HCT116 (cell line): ENCODE data around the gene IFRD1. TPM values are rescaled to one million over a fixed set of nuclear protein-coding genes. Genes with fewer than 3 reads are reported as not detected.

Experiments
- ATAC-seq: fragments of 200-7000 bp; cut with Tn5 transposase; 2 replicates; pipeline ENCODE4 v1.9.1; 2020; ENCODE audit warnings: mild to moderate bottlenecking, moderate library complexity
- BruUV-seq: library from RNA; stranded (reverse); fragments of 400-500 nt; replicated peaks from 2 replicates; lab custom pipeline; 2021; lab: Mats Ljungman, UMichigan
- CTCF ChIA-PET: fragments of 300-600 bp; sonication (Branson Sonifier 250); formaldehyde crosslinking; loops from one replicate; lab custom pipeline; 2021; ENCODE audit warnings: antibody characterized with exemption; lab: Charles Lee
- POLR2A ChIA-PET: fragments of 300-600, 350-600 bp; sonication (Branson Sonifier 250); formaldehyde crosslinking; loops from one replicate; lab custom pipeline; 2021; ENCODE audit warnings: antibody characterized with exemption; lab: Charles Lee
- RAD21 ChIA-PET, 2 experiments: fragments of 300-600 bp; sonication (Branson Sonifier 250); formaldehyde crosslinking; loops; one replicate each; lab custom pipeline; 2023; ENCODE audit warnings: low total read pairs in 2 of 2; ENCODE audit not compliant: uncharacterized antibody in 2 of 2, unreplicated experiment in 2 of 2, low non-redundant PET in 1 of 2; lab: Charles Lee
- DNase-seq: peaks from one replicate; pipeline ENCODE4 v3.0.0-alpha.2; 2010; ENCODE audit warnings: low read depth, low spot score
- H2AFZ ChIP-seq: fragments of 200-600 bp; shearing (Covaris generic), sonication (generic); 2 replicates; pipeline ENCODE4 v1.6.1; 2017; ENCODE audit warnings: low read depth, mixed run types, mixed read lengths, antibody characterized with exemption, low read length; ENCODE audit not compliant: poor library complexity, severe bottlenecking
- H3K27ac ChIP-seq: 2 replicates; pipeline ENCODE4 v1.5.1; 2012; ENCODE audit warnings: low read depth, low read length
- H3K27me3 ChIP-seq: fragments of 200-600 bp; sonication (generic); 2 replicates; pipeline ENCODE4 v1.6.1; 2016; ENCODE audit warnings: mixed run types, low read length, mixed read lengths; ENCODE audit not compliant: insufficient read depth
- H3K36me3 ChIP-seq, 2 experiments: fragments of 200-500 bp in 1 of 2; fragments of 200-600 bp in 1 of 2; sonication (Bioruptor generic) in 1 of 2; sonication (generic) in 1 of 2; 2 replicates each; pipeline versions ENCODE4 v1.5.1 to v1.6.1; 2014 to 2016; ENCODE audit warnings: low read length in 2 of 2, inconsistent platforms in 1 of 2, mixed read lengths in 1 of 2, mixed run types in 1 of 2; ENCODE audit not compliant: insufficient read depth in 2 of 2, control insufficient read depth in 1 of 2
- H3K4me1 ChIP-seq, 2 experiments: fragments of 200-600 bp in 1 of 2; sonication (generic) in 1 of 2; 2 replicates each; pipeline versions ENCODE4 v1.5.1 to v1.6.1; 2012 to 2017; ENCODE audit warnings: low read length in 2 of 2, inconsistent platforms in 1 of 2, mild to moderate bottlenecking in 1 of 2, mixed read lengths in 1 of 2, mixed run types in 1 of 2, moderate library complexity in 1 of 2; ENCODE audit not compliant: insufficient read depth in 2 of 2, control insufficient read depth in 1 of 2
- H3K4me2 ChIP-seq: fragments of 200-600 bp; sonication (generic); 2 replicates; pipeline ENCODE4 v1.6.1; 2017; ENCODE audit warnings: mixed run types, low read length, mixed read lengths
- H3K4me3 ChIP-seq, 2 experiments: fragments of 200-600 bp in 1 of 2; sonication (generic) in 1 of 2; replicated peaks in 1 of 2; 2 replicates each; pipeline ENCODE4 v1.5.1; 2011 to 2016; ENCODE audit warnings: low read length in 2 of 2, control low read depth in 1 of 2, low read depth in 1 of 2, mild to moderate bottlenecking in 1 of 2, mixed read lengths in 1 of 2, mixed run types in 1 of 2
- H3K79me2 ChIP-seq: fragments of 200-600 bp; sonication (generic); 2 replicates; pipeline ENCODE4 v1.6.1; 2017; ENCODE audit warnings: mild to moderate bottlenecking, mixed run types, low read length, moderate library complexity, mixed read lengths; ENCODE audit not compliant: insufficient read depth
- H3K9ac ChIP-seq: fragments of 200-600 bp; sonication (generic); 2 replicates; pipeline ENCODE4 v1.6.1; 2016; ENCODE audit warnings: low read length, mixed read lengths
- H3K9me2 ChIP-seq: fragments of 200-600 bp; sonication (generic), shearing (Covaris generic); 2 replicates; pipeline ENCODE4 v1.6.1; 2017; ENCODE audit warnings: mixed run types, mild to moderate bottlenecking, moderate library complexity; ENCODE audit not compliant: insufficient read depth
- H3K9me3 ChIP-seq, 2 experiments: fragments of 200-500 bp in 1 of 2; fragments of 200-600 bp in 1 of 2; sonication (Bioruptor generic) in 1 of 2; sonication (generic) in 1 of 2; 2 replicates each; pipeline ENCODE4 v1.6.1; 2014 to 2017; ENCODE audit warnings: low read length in 2 of 2, mixed read lengths in 2 of 2, inconsistent platforms in 1 of 2, low read depth in 1 of 2, mild to moderate bottlenecking in 1 of 2, mixed run types in 1 of 2, moderate library complexity in 1 of 2; ENCODE audit not compliant: control insufficient read depth in 1 of 2, insufficient read depth in 1 of 2
- H4K20me1 ChIP-seq: fragments of 200-600 bp; sonication (generic), shearing (Covaris generic); 2 replicates; pipeline ENCODE4 v1.6.1; 2017; ENCODE audit warnings: mixed run types, mild to moderate bottlenecking, moderate library complexity; ENCODE audit not compliant: insufficient read depth
- CBX3 ChIP-seq: IDR thresholded peaks from 2 replicates; pipeline ENCODE4 v1.6.1; 2012; ENCODE audit warnings: low read depth
- EZH2phosphoT487 ChIP-seq: fragments of 200-600 bp; IDR thresholded peaks from 2 replicates; pipeline ENCODE4 v1.6.1; 2018; ENCODE audit warnings: antibody characterized with exemption, borderline replicate concordance
- JUND ChIP-seq: IDR thresholded peaks from 2 replicates; pipeline ENCODE4 v1.6.1; 2012
- RAD21 ChIP-seq: IDR thresholded peaks from 2 replicates; pipeline ENCODE4 v1.6.1; 2012; ENCODE audit warnings: low read depth, mild to moderate bottlenecking
- SIN3A ChIP-seq: IDR thresholded peaks from 2 replicates; pipeline ENCODE4 v1.6.1; 2012; ENCODE audit warnings: low read depth
- YY1 ChIP-seq: IDR thresholded peaks from 2 replicates; pipeline ENCODE4 v1.6.1; 2011; ENCODE audit warnings: low read length, low read depth, moderate library complexity, mild to moderate bottlenecking; ENCODE audit not compliant: insufficient replicate concordance; ENCODE audit errors: extremely low read depth
- ZFX ChIP-seq: fragments of 450-650 bp; IDR thresholded peaks from 2 replicates; pipeline ENCODE4 v1.6.1; 2017
- ZNF274 ChIP-seq: fragments of 200-500 bp; sonication (Bioruptor generic); IDR thresholded peaks from 2 replicates; pipeline ENCODE4 v1.6.1; 2014; ENCODE audit warnings: mild to moderate bottlenecking, low read depth, low read length, inconsistent platforms
- intact Hi-C: fragments of 100-400 bp; cut with micrococcal nuclease; formaldehyde crosslinking; loops from 2 replicates; pipeline ENCODE4 v1.10.0; 2022
- total RNA-seq: library from RNA; stranded (reverse); gene quantifications from one replicate; pipeline ENCODE4 v1.2.1, GENCODE V29; 2021; ENCODE audit not compliant: unreplicated experiment
- TF ChIP-seq, protein P1 (sequence below): IDR thresholded peaks from 2 replicates; pipeline ENCODE4 v1.6.1; 2012
- TF ChIP-seq, protein P2 (sequence below), 3 experiments: fragments of 200-600 bp in 1 of 3; sonication (generic) in 1 of 3; IDR thresholded peaks in 2 of 3; conservative IDR thresholded peaks in 1 of 3; 2 replicates each; pipeline ENCODE4 v1.5.1; 2012 to 2017; ENCODE audit warnings: low read depth in 2 of 3, low read length in 2 of 3, antibody characterized with exemption in 1 of 3, borderline replicate concordance in 1 of 3, control low read depth in 1 of 3, mild to moderate bottlenecking in 1 of 3, mixed read lengths in 1 of 3, mixed run types in 1 of 3, moderate library complexity in 1 of 3; ENCODE audit not compliant: insufficient read depth in 1 of 3
- TF ChIP-seq, protein P3 (sequence below): IDR thresholded peaks from 2 replicates; pipeline ENCODE4 v1.6.1; 2012; ENCODE audit warnings: low read depth

The IFRD1 gene
- total RNA-seq, 1 experiment from 2014 or later: 43.6 TPM

DNA sequence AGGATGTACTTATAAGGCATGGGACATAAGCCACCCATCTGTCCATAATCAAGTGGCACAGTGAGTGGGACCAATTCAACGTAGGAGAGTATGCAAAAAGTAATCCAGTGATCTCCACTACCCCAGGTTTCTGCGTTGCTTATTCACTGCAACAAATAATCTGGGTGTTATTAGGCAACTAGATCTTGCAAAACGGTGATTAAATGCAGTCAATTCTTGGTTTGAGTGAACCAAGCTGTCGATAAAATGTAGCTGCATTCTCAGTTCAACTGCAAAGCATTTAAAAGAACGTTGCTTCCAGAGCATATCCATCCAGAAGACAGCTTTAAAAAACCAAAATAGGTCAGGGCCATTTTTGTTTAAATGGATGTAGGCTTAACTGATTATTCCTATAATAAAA, 35.5 kb downstream of the IFRD1 start (continued):
- TF ChIP-seq, protein P1, sequence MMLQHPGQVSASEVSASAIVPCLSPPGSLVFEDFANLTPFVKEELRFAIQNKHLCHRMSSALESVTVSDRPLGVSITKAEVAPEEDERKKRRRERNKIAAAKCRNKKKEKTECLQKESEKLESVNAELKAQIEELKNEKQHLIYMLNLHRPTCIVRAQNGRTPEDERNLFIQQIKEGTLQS: no peak

DNA sequence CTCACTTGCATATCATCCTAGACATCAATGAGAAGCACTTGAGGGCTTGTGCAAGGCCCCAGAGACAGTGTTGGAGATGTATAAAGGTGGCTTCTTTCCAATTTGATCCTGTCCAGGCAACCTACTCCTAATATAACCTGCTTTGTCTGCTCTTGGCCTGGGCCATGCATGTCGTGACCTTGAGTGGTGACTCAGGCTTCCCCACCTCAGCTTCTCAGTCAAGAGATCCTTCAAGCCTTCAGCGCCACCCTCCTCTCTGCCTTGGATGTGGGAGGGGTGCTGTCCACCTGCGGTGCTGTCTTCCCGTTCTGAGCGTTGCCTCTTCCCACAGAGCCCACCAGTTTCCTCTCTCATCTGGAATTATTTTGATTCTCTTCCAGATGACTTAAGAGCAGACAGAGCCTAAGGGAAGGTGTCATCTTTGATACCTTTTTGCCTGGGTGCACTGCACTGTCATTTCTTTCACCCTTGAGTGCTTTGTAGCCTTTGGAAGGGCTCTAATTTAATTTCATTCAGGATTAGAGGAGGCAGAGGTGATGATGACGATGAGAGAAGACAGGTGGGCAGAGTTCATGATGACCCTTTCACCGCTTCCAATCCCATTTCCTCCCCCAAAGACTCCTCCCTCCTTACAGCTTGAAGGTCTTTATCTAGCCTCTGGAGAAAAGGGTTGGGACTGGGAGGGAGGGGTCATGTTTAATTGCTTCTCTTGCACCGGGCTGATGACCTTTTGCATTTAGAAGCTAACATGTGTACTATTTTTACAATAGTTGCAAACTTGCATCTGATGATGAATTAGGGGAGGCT, 37.4 kb downstream of the IFRD1 start:
- ATAC-seq (no peak), DNase-seq (no peak)
- Histone ChIP-seq H3K4me2 (no peak overlapping the region), H3K27ac (no peak overlapping the region), H3K9ac (no peak overlapping the region), H3K9me2 (no peaks in the 10 kb centered on the region), H3K79me2 (no peaks in the 10 kb centered on the region), H3K4me3 (no peak overlapping the region), H4K20me1 (no peaks in the 10 kb centered on the region), H3K4me1 (peaks cover 17 to 21% of the 10 kb centered on the region in 2 experiments), H3K9me3 (no peaks in the 10 kb centered on the region), H3K27me3 (no peaks in the 10 kb centered on the region), H2AFZ (no peak overlapping the region), H3K36me3 (no peaks in the 10 kb centered on the region)
- no TSS peak for BruUV-seq
- POLR2A ChIA-PET: no interaction called here
- intact Hi-C loops: no loop called here
- CTCF ChIA-PET: no interaction called here
- TF ChIP-seq RAD21 (no peak), ZFX (no peak), ZNF274 (no peak), SIN3A (no peak), CBX3 (no peak), EZH2phosphoT487 (no peak), YY1 (no peak), JUND (no peak)
- TF ChIP-seq, protein P2, sequence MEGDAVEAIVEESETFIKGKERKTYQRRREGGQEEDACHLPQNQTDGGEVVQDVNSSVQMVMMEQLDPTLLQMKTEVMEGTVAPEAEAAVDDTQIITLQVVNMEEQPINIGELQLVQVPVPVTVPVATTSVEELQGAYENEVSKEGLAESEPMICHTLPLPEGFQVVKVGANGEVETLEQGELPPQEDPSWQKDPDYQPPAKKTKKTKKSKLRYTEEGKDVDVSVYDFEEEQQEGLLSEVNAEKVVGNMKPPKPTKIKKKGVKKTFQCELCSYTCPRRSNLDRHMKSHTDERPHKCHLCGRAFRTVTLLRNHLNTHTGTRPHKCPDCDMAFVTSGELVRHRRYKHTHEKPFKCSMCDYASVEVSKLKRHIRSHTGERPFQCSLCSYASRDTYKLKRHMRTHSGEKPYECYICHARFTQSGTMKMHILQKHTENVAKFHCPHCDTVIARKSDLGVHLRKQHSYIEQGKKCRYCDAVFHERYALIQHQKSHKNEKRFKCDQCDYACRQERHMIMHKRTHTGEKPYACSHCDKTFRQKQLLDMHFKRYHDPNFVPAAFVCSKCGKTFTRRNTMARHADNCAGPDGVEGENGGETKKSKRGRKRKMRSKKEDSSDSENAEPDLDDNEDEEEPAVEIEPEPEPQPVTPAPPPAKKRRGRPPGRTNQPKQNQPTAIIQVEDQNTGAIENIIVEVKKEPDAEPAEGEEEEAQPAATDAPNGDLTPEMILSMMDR (IDR thresholded peaks at IDR 0.05 in 2 of 3, conservative IDR thresholded peaks at IDR 0.05 in 1 of 3; ENCODE audit: borderline replicate concordance in 1 of 3, insufficient read depth in 1 of 3, low read depth in 2 of 3, low read length in 2 of 3): no peak
- TF ChIP-seq, protein P1: no peak
- TF ChIP-seq, protein P3, sequence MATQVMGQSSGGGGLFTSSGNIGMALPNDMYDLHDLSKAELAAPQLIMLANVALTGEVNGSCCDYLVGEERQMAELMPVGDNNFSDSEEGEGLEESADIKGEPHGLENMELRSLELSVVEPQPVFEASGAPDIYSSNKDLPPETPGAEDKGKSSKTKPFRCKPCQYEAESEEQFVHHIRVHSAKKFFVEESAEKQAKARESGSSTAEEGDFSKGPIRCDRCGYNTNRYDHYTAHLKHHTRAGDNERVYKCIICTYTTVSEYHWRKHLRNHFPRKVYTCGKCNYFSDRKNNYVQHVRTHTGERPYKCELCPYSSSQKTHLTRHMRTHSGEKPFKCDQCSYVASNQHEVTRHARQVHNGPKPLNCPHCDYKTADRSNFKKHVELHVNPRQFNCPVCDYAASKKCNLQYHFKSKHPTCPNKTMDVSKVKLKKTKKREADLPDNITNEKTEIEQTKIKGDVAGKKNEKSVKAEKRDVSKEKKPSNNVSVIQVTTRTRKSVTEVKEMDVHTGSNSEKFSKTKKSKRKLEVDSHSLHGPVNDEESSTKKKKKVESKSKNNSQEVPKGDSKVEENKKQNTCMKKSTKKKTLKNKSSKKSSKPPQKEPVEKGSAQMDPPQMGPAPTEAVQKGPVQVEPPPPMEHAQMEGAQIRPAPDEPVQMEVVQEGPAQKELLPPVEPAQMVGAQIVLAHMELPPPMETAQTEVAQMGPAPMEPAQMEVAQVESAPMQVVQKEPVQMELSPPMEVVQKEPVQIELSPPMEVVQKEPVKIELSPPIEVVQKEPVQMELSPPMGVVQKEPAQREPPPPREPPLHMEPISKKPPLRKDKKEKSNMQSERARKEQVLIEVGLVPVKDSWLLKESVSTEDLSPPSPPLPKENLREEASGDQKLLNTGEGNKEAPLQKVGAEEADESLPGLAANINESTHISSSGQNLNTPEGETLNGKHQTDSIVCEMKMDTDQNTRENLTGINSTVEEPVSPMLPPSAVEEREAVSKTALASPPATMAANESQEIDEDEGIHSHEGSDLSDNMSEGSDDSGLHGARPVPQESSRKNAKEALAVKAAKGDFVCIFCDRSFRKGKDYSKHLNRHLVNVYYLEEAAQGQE: no peak
- RAD21 ChIA-PET: no interaction called here
